Glutamatergic neuron (in vitro differentiated cells): ENCODE measurements around the gene ZDHHC11B. TPM values are rescaled to one million over a fixed set of nuclear protein-coding genes. Genes with fewer than 3 reads are reported as not detected.
A peak's percentile ranks its signal among the peaks of the same experiment; 100 is the strongest.
"Not testable (repeated sequence)": the region's sequence is repeated elsewhere in the genome, so short reads cannot be mapped to it uniquely, and the experiment has no call there.

Experiments
- DNase-seq: peaks from one replicate; pipeline ENCODE4 v3.0.0; 2022
- H3K27ac Mint-ChIP-seq: one replicate; pipeline ENCODE4 v1.8.0; 2020; ENCODE audit warnings: mild to moderate bottlenecking, mixed read lengths, inconsistent platforms; ENCODE audit not compliant: unreplicated experiment
- H3K27me3 Mint-ChIP-seq: one replicate; pipeline ENCODE4 v1.8.0; 2020; ENCODE audit warnings: mild to moderate bottlenecking, moderate library complexity, mixed read lengths, inconsistent platforms; ENCODE audit not compliant: unreplicated experiment
- H3K36me3 Mint-ChIP-seq: one replicate; pipeline ENCODE4 v1.8.0; 2020; ENCODE audit warnings: mild to moderate bottlenecking, mixed read lengths, inconsistent platforms; ENCODE audit not compliant: unreplicated experiment
- H3K4me1 Mint-ChIP-seq: one replicate; pipeline ENCODE4 v1.8.0; 2020; ENCODE audit warnings: mild to moderate bottlenecking, low read depth, mixed read lengths, inconsistent platforms; ENCODE audit not compliant: unreplicated experiment
- H3K4me3 Mint-ChIP-seq: one replicate; pipeline ENCODE4 v1.8.0; 2020; ENCODE audit warnings: mild to moderate bottlenecking, mixed read lengths, inconsistent platforms; ENCODE audit not compliant: unreplicated experiment
- H3K9me3 Mint-ChIP-seq: one replicate; pipeline ENCODE4 v1.8.0; 2020; ENCODE audit warnings: mild to moderate bottlenecking, moderate library complexity, mixed read lengths, inconsistent platforms; ENCODE audit not compliant: unreplicated experiment
- CTCF ChIP-seq: fragments of 200-600 bp; sonication (generic); IDR thresholded peaks from one replicate; pipeline ENCODE4 v1.5.0; 2021; ENCODE audit not compliant: partially characterized antibody, unreplicated experiment
- long read RNA-seq: library from polyadenylated mRNA; unstranded; transcript quantifications from one replicate; pipeline ENCODE4 v2.0.0, GENCODE V29; 2020; ENCODE audit not compliant: unreplicated experiment
- total RNA-seq: library from RNA; stranded (reverse); fragmentation: NEBNext Ultra II Directional; extraction: Animal tissue kit (Norgen Biotek cat#: 25700); gene quantifications from one replicate; pipeline ENCODE4 v1.2.1, GENCODE V29; 2021; ENCODE audit not compliant: unreplicated experiment

ZDHHC11B gene
- total RNA-seq = 42.8 TPM
- long read RNA-seq, partial matches to known transcripts = 0 of 7 reads
- long read RNA-seq, other reads (novel, unspliced or antisense) = 7 of 7 reads

DNA sequence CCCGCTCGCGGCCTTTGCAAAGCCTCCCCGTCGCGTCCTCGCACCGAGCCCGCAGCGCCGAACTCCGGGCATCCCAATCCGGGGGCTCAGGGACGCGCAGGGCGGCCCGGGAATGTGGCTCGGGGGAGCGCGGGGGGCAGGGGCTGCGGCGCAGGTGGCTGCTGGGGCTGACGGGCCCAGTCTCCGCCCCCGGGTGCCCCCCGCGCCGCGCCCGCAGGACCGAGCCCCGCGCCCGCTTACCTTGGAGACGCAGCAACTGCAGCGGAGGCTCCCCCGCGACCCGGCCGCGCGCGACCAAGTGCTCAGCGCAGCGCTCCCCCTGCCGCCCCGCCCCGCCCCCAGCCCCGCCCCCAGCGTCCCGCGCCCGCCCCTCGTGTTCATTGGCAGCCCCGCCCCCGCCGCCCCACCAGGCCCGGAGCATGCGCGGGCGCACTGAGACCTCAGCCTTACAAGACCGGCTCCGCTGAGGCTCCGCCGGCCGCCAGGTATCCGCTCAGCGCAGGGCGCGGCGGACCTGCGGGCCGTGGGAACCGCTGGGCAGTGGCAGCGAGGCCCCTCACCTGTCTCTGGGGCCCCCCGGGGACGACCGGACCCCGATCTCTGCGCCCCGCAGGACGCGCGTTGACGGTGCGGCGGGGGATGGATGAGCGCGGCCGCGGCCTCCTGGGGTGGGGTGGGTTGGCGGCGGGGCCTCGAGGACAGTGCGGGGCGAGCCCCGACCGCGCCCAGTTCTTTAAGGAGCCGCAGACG, at the start of gene ZDHHC11B:
Gene ZDHHC11B (minus strand): TSS at position 302 of the 750 bp plus-strand sequence. CDS start 17,810 bp downstream, outside the sequence.
- H3K4me1 Mint-ChIP-seq, H3K9me3 Mint-ChIP-seq, H3K27ac Mint-ChIP-seq, H3K27me3 Mint-ChIP-seq: not testable (repeated sequence)
- Mint-ChIP-seq H3K36me3 (peaks cover 14% of the 10 kb centered on the region), H3K4me3 (peak within 1 kb of the TSS; percentile 74)
- DNase-seq = peak; percentile 90

DNA sequence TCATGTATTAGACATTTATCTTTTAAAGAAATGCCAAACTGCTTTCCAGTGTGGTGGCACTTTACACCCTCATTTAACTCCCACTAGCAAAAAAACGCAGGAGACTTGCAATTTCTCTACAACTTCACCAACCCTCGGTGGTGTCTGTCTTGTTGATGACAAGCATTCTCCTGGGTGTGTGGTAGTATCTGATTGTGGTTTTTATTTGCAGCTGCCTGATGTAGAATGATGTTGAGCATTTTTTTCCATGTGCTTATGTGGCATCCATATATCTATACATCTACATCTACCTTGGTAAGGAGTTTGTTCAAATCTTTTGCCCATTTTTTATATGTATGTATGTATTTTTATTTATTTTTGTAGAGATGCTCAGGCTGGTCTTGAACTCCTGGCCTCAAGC, 49.5 kb upstream of the ZDHHC11B start:
- not testable (repeated sequence) for DNase-seq, H3K27me3 Mint-ChIP-seq, H3K9me3 Mint-ChIP-seq, H3K4me1 Mint-ChIP-seq, H3K36me3 Mint-ChIP-seq, H3K27ac Mint-ChIP-seq, H3K4me3 Mint-ChIP-seq

DNA sequence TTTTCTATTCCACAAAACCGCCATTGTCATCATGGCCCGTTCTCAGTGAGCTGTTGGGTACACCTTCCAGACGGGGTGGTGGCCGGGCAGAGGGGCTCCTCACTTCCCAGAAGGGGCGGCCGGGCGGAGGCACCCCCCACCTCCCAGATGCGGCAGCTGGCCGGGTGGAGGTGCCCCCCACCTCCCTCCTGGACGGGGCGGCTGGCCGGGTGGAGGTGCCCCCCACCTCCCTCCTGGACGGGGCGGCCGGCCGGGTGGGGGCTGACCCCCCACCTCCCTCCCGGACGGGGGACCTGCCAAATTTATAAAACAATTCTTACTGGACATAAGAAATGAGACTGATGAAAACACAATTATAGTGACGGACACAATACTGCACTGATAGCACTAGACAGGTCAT, 43.7 kb upstream of the ZDHHC11B start:
- not testable (repeated sequence) for H3K27me3 Mint-ChIP-seq, H3K27ac Mint-ChIP-seq, DNase-seq, H3K4me1 Mint-ChIP-seq, H3K4me3 Mint-ChIP-seq, H3K9me3 Mint-ChIP-seq
- H3K36me3 Mint-ChIP-seq = peaks cover 11% of the 10 kb centered on the region

DNA sequence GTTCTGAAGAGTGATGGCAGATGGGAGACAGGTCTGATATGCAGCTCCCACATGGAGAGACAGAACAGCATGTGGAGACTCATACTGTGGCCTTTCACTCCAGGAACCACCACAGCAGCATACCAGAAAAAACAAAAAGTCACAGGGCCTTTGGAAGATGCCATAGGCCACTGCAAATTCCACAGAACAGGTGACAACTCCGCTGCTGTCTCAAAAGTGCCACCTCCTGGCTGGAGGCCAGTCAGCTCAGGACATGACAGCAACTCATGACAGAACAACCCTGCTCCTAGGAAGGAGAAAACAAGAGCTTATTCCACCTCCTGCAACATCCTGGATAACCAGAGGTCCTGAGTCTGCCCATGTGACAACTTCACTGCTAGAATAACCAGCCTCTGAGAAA, 41.0 kb upstream of the ZDHHC11B start:
- peaks cover 22% of the 10 kb centered on the region for H3K36me3 Mint-ChIP-seq
- H3K4me1 Mint-ChIP-seq, H3K4me3 Mint-ChIP-seq, H3K27me3 Mint-ChIP-seq, H3K9me3 Mint-ChIP-seq, H3K27ac Mint-ChIP-seq, DNase-seq: not testable (repeated sequence)

GRCh38 chr5:821504-821903, 37.0 kb upstream of the ZDHHC11B start:
- Mint-ChIP-seq H3K4me1 (peaks cover 2% of the 10 kb centered on the region), H3K27ac (no peak overlapping the region), H3K4me3 (no peak overlapping the region), H3K27me3 (peaks cover 3% of the 10 kb centered on the region), H3K36me3 (peaks cover 22% of the 10 kb centered on the region), H3K9me3 (peaks cover 2% of the 10 kb centered on the region)
- DNase-seq = no peak
- TF ChIP-seq CTCF = no peak

DNA sequence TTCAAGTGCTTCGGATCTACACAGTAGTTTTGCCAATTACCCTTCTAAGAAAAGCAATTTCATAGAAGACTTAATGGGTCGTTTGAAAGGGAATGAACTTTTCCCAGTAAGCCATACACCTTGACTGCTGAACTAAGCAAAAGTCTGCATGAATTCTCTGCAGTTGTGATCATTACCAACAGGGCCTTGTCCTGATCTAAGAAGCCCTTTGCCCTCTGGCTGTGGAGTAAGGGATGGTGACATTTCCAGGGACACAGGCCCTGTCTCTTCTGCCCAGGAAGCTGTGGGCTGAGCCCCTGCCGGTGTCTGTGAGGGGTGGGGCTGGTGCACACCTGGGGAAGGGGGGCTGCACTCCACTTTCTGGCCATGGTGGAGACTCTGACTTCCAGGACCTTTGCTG, 35.7 kb upstream of the ZDHHC11B start:
- TF ChIP-seq CTCF = no peak
- no peak for DNase-seq
- H3K36me3 Mint-ChIP-seq = peaks cover 30% of the 10 kb centered on the region
- H3K4me3 Mint-ChIP-seq = no peak overlapping the region
- no peak overlapping the region for H3K27ac Mint-ChIP-seq
- H3K9me3 Mint-ChIP-seq = peaks cover 8% of the 10 kb centered on the region
- H3K4me1 Mint-ChIP-seq = peaks cover 2% of the 10 kb centered on the region
- peaks cover 3% of the 10 kb centered on the region for H3K27me3 Mint-ChIP-seq

GRCh38 chr5:819078-819477, 34.5 kb upstream of the ZDHHC11B start:
- no peak for TF ChIP-seq CTCF
- H3K9me3 Mint-ChIP-seq = peaks cover 8% of the 10 kb centered on the region
- H3K27me3 Mint-ChIP-seq = peaks cover 3% of the 10 kb centered on the region
- no peak for DNase-seq
- peaks cover 2% of the 10 kb centered on the region for H3K4me1 Mint-ChIP-seq
- H3K27ac Mint-ChIP-seq = no peak overlapping the region
- peaks cover 30% of the 10 kb centered on the region for H3K36me3 Mint-ChIP-seq
- no peak overlapping the region for H3K4me3 Mint-ChIP-seq
